BE2C (cell line): ENCODE measurements around the gene PLEKHA6.

Experiments
- DNase-seq: peaks from one replicate; pipeline ENCODE4 v3.0.0-alpha.2; 2020
- H3K27me3 ChIP-seq: fragments of 250-450 bp; sonication (Bioruptor Pico); 2 replicates; pipeline ENCODE4 v1.5.1; 2020; ENCODE audit warnings: mild to moderate bottlenecking
- H3K36me3 ChIP-seq: fragments of 250-450 bp; sonication (Bioruptor Pico); 2 replicates; pipeline ENCODE4 v1.5.1; 2020; ENCODE audit warnings: mild to moderate bottlenecking
- H3K4me1 ChIP-seq: fragments of 250-450 bp; sonication (Bioruptor Pico); 2 replicates; pipeline ENCODE4 v1.5.1; 2020
- H3K4me3 ChIP-seq: 2 replicates; pipeline ENCODE4 v1.5.1; 2011; ENCODE audit warnings: low read depth, low read length
- H3K9me3 ChIP-seq: fragments of 250-450 bp; sonication (Bioruptor Pico); 2 replicates; pipeline ENCODE4 v1.5.1; 2020
- CTCF ChIP-seq: IDR thresholded peaks from 2 replicates; pipeline ENCODE4 v1.5.1; 2012; ENCODE audit warnings: mild to moderate bottlenecking, low read depth, low read length

PLEKHA6 gene

GRCh38 chr1:204254031-204254661 is 105.6 kb downstream of the PLEKHA6 start:
- H3K9me3 ChIP-seq, result no peaks in the 10 kb centered on the region
- H3K4me1 ChIP-seq, result peaks cover 6% of the 10 kb centered on the region
- no peaks in the 10 kb centered on the region for H3K27me3 ChIP-seq
- H3K36me3 ChIP-seq, result peaks cover 69% of the 10 kb centered on the region
- TF ChIP-seq CTCF, result no peak
- DNase-seq, result no peak
- H3K4me3 ChIP-seq, result no peak overlapping the region

DNA sequence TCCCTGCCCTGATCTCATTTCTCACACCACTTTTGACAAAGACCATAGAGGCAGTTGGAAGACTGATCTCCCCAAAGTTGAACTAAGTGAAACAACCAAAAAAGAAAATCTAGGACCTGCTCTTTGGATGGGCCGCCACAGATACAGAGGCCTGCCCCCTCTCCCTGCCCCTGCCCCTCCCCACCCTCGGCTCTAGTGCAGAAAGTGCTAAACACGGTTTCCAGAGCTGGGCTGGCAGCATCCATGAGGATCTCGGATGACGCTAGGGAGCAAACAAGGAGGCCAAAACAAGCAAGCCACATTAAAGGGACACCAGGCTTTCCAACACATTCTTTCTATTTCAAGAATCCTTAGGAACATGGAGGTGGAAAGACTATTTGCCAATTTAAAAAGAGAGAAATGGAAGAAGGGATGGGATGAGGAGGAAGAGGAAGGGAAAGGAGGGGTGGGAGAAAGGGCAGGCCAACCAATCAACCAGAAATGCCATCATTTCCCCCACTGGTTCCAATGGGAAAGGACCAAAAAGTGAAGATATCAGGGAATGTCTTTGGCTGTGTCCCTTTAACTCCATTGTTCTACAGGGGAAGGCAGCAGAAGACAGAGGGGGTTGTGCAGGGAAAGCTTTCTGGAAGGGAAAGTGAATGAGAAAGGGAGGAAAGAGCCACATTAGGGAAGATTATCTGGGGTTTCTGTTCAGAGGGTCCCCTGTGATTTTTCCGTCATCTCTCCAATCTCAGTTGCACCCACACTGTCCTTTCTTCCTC is 107.6 kb downstream of the PLEKHA6 start:
- no peak for DNase-seq
- no peak for TF ChIP-seq CTCF
- H3K27me3 ChIP-seq, result no peaks in the 10 kb centered on the region
- H3K36me3 ChIP-seq, result peaks cover 59% of the 10 kb centered on the region
- no peaks in the 10 kb centered on the region for H3K9me3 ChIP-seq
- no peak overlapping the region for H3K4me3 ChIP-seq
- no peaks in the 10 kb centered on the region for H3K4me1 ChIP-seq

GRCh38 chr1:204251286-204251685 is 108.4 kb downstream of the PLEKHA6 start:
- H3K27me3 ChIP-seq, result no peaks in the 10 kb centered on the region
- H3K36me3 ChIP-seq, result peaks cover 53% of the 10 kb centered on the region
- TF ChIP-seq CTCF, result no peak
- H3K4me1 ChIP-seq, result no peaks in the 10 kb centered on the region
- DNase-seq, result no peak
- no peaks in the 10 kb centered on the region for H3K9me3 ChIP-seq
- H3K4me3 ChIP-seq, result no peak overlapping the region

GRCh38 chr1:204250428-204251030 is 109.2 kb downstream of the PLEKHA6 start:
- no peak for DNase-seq
- Histone ChIP-seq H3K27me3 (no peaks in the 10 kb centered on the region), H3K36me3 (peaks cover 53% of the 10 kb centered on the region), H3K9me3 (no peaks in the 10 kb centered on the region), H3K4me3 (no peak overlapping the region), H3K4me1 (no peaks in the 10 kb centered on the region)
- no peak for TF ChIP-seq CTCF

GRCh38 chr1:204249736-204250427 is 109.8 kb downstream of the PLEKHA6 start:
- TF ChIP-seq CTCF, result no peak
- DNase-seq, result no peak
- Histone ChIP-seq H3K4me3 (no peak overlapping the region), H3K4me1 (no peaks in the 10 kb centered on the region), H3K9me3 (no peaks in the 10 kb centered on the region), H3K27me3 (no peaks in the 10 kb centered on the region), H3K36me3 (peaks cover 53% of the 10 kb centered on the region)
